GM21447 (cell line): ENCODE data around the gene VSIG10.

Source experiments
- ATAC-seq: cut with Tn5 transposase; IDR thresholded peaks from one replicate; pipeline ENCODE4 v1.9.1; 2021; ENCODE audit not compliant: unreplicated experiment

Gene VSIG10

GRCh38 chr12:118060301-118061010 is 43.4 kb downstream of the VSIG10 start:
- ATAC-seq: peak; percentile 25

GRCh38 chr12:118059341-118060191 is 44.2 kb downstream of the VSIG10 start:
- ATAC-seq: no peak

- no peak for ATAC-seq
Measured at GRCh38 chr12:118058881-118059280, 44.9 kb downstream of the VSIG10 start.

- no peak for ATAC-seq
Measured at GRCh38 chr12:118058227-118058626, 45.6 kb downstream of the VSIG10 start.

- ATAC-seq: no peak
Measured at GRCh38 chr12:118055865-118056773, 47.7 kb downstream of the VSIG10 start.

GRCh38 chr12:118055144-118055557 is 48.7 kb downstream of the VSIG10 start:
- peak; percentile 50 for ATAC-seq

GRCh38 chr12:118053071-118053985 is 50.5 kb downstream of the VSIG10 start:
- no peak for ATAC-seq

- no peak for ATAC-seq
Measured at GRCh38 chr12:118052324-118053070, 51.3 kb downstream of the VSIG10 start.

GRCh38 chr12:118050972-118051910 is 52.6 kb downstream of the VSIG10 start:
- ATAC-seq: no peak

GRCh38 chr12:118046430-118046829 is 57.4 kb downstream of the VSIG10 start:
- ATAC-seq: no peak

- ATAC-seq: no peak
Measured at GRCh38 chr12:118044577-118044976, 59.2 kb downstream of the VSIG10 start.

GRCh38 chr12:118044075-118044474 is 59.7 kb downstream of the VSIG10 start:
- ATAC-seq: no peak

- no peak for ATAC-seq
Measured at GRCh38 chr12:118042091-118042490, 61.7 kb downstream of the VSIG10 start.

GRCh38 chr12:118038137-118038536 is 65.7 kb downstream of the VSIG10 start:
- ATAC-seq: no peak

- no peak for ATAC-seq
Measured at GRCh38 chr12:118036672-118037411, 67.0 kb downstream of the VSIG10 start.

GRCh38 chr12:118035190-118036041 is 68.4 kb downstream of the VSIG10 start:
- peak; percentile 78 for ATAC-seq
